Adrenal gland (tissue), 5 donors: Measurements from ENCODE around the gene TBC1D1.

Experiments used
- POLR2A ChIP-seq, 2 donors: fragments of 450-650 bp; IDR thresholded peaks; one replicate each; pipeline ENCODE4 v1.6.1; 2017; ENCODE audit warnings: antibody characterized with exemption in 2 of 2, mild to moderate bottlenecking in 2 of 2, moderate library complexity in 1 of 2
- TF ChIP-seq, protein P1 (sequence below), 6 experiments: fragments of 450-650 bp in 4 of 6; fragments of 200-600 bp in 2 of 6; sonication (generic) in 1 of 6; IDR thresholded peaks; 1 replicate in 5 of 6; 2 replicates in 1 of 6; pipeline versions ENCODE4 v1.5.1 to v1.8.0; 2016 to 2021; ENCODE audit warnings: antibody characterized with exemption in 6 of 6, mild to moderate bottlenecking in 2 of 6, moderate library complexity in 1 of 6
- donor health status: DM: no; HTN: no; CAD: no.

GRCh38 chr4:38023347-38024205 is 132.7 kb downstream of the TBC1D1 start:
- TF ChIP-seq, protein P1, sequence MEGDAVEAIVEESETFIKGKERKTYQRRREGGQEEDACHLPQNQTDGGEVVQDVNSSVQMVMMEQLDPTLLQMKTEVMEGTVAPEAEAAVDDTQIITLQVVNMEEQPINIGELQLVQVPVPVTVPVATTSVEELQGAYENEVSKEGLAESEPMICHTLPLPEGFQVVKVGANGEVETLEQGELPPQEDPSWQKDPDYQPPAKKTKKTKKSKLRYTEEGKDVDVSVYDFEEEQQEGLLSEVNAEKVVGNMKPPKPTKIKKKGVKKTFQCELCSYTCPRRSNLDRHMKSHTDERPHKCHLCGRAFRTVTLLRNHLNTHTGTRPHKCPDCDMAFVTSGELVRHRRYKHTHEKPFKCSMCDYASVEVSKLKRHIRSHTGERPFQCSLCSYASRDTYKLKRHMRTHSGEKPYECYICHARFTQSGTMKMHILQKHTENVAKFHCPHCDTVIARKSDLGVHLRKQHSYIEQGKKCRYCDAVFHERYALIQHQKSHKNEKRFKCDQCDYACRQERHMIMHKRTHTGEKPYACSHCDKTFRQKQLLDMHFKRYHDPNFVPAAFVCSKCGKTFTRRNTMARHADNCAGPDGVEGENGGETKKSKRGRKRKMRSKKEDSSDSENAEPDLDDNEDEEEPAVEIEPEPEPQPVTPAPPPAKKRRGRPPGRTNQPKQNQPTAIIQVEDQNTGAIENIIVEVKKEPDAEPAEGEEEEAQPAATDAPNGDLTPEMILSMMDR (IDR thresholded peaks at IDR 0.05) = no peak
- no peak for TF ChIP-seq POLR2A (IDR thresholded peaks at IDR 0.05)
